Upper lobe of left lung (tissue), 4 donors: ENCODE results near the gene KIAA0232.

Experiments used
- CTCF ChIP-seq, 6 experiments: fragments of 450-650 bp in 4 of 6; fragments of 200-600 bp in 2 of 6; sonication (generic) in 2 of 6; IDR thresholded peaks; one replicate each; pipeline ENCODE4 v1.5.1; 2016 to 2019; ENCODE audit warnings: antibody characterized with exemption in 6 of 6
- POLR2A ChIP-seq, 4 donors: fragments of 450-650 bp; IDR thresholded peaks; one replicate each; pipeline ENCODE4 v1.5.1; 2016 to 2017; ENCODE audit warnings: antibody characterized with exemption in 4 of 4, mild to moderate bottlenecking in 2 of 4
- POLR2AphosphoS5 ChIP-seq, 2 donors: sonication (generic); formaldehyde crosslinking; IDR thresholded peaks; one replicate each; pipeline ENCODE4 v1.5.1; 2017; ENCODE audit warnings: antibody characterized with exemption in 2 of 2

DNA sequence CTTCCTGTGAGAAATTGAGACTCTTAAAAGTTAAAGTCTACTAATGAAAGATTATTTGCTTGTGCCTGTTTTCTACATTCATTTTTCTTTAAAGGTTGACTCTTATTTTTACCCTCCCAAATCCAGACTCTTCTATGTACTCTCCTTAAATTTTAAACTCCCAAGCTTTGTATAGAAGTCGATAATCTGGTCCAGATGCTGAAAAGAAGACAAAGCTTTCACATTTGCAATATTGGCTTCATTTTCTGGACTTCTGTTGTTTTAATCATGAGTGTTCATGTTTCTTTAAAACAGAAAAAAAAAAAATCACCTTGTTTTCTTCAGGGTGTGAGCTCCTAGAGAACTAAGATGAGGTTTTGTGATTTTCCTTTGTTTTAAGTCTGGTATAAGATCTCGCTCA lies 73.9 kb downstream of the KIAA0232 start:
- TF ChIP-seq CTCF (IDR thresholded peaks at IDR 0.05) (no peak), POLR2AphosphoS5 (IDR thresholded peaks at IDR 0.05) (no peak), POLR2A (IDR thresholded peaks at IDR 0.05) (no peak)
